Thoracic aorta (tissue), 2 donors: Measurements from ENCODE around the gene COL16A1. TPM values are rescaled to one million over a fixed set of nuclear protein-coding genes. Genes with fewer than 3 reads are reported as not detected.

Experiments
- ATAC-seq: fragments of 150-250 bp; one replicate; pipeline ENCODE4 v1.8.0; 2017; ENCODE audit warnings: low read depth; ENCODE audit not compliant: insufficient number of reproducible peaks, low FRiP score
- DNase-seq: peaks from one replicate; pipeline ENCODE4 v3.0.0-alpha.2; 2020; ENCODE audit warnings: low spot score
- H3K27ac ChIP-seq, 2 donors: fragments of 200-600 bp; sonication (generic); 1 replicate in 1 of 2; 2 replicates in 1 of 2; pipeline ENCODE4 v1.5.1; 2016; ENCODE audit warnings: mild to moderate bottlenecking in 2 of 2, moderate library complexity in 2 of 2
- H3K27me3 ChIP-seq: fragments of 200-600 bp; sonication (generic); replicated peaks from 2 replicates; pipeline ENCODE4 v1.6.0; 2016; ENCODE audit warnings: mild to moderate bottlenecking; ENCODE audit not compliant: insufficient read depth
- H3K36me3 ChIP-seq: fragments of 200-600 bp; sonication (generic); one replicate; pipeline ENCODE4 v1.5.1; 2016
- H3K4me1 ChIP-seq, 2 donors: fragments of 200-600 bp; sonication (generic); 1 replicate in 1 of 2; 2 replicates in 1 of 2; pipeline versions ENCODE4 v1.5.1 to v1.6.0; 2016; ENCODE audit warnings: low read depth in 2 of 2, mild to moderate bottlenecking in 1 of 2; ENCODE audit not compliant: control insufficient read depth in 1 of 2
- H3K4me3 ChIP-seq: fragments of 200-600 bp; sonication (generic); 2 replicates; pipeline ENCODE4 v1.5.1; 2016; ENCODE audit warnings: mild to moderate bottlenecking
- H3K9me3 ChIP-seq: fragments of 200-600 bp; sonication (generic); 2 replicates; pipeline ENCODE4 v1.5.1; 2016
- total RNA-seq, 2 donors: library from RNA; depleted of rRNA; stranded (reverse); fragments of >200 nt; gene quantifications; one replicate each; pipeline versions ENCODE4 v1.1.0 to v1.2.3, GENCODE V29; 2016
- TF ChIP-seq, protein P1 (sequence below): fragments of 200-600 bp; sonication (generic); IDR thresholded peaks from one replicate; pipeline ENCODE4 v1.5.1; 2019; ENCODE audit warnings: antibody characterized with exemption

The COL16A1 gene
- total RNA-seq, 2 donors from 2014 or later = 183 to 323 TPM

DNA sequence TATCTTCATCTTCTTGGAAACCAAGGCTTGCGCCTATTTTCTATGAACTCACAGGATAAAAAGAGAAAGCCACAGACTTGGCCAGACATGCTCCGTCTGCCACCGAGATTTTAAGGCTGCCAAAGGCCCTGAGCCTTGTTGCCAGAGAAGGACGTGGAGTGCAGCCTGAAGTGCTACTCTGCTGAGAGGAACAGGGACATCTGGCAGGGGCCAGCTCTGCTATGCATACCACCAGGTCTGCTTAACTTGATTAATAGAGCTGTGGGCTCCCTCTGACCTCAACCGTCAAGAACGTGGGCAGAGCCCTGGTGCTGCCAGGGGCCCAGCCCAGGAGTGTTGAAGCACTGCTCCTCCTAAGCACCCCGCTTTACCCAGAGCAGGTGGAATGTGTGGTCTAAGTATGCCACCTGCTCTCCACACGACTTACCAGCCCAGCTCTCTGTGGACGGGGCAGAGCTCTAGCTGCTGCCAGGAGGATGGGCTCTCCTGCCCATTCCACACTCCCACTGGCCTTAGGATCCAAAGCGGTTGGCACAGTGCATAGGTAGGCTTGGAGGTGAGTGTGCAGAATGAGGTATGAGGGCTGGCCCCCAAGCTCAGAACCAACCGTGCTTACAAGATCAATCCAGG is 75.8 kb downstream of the COL16A1 start:
- peaks cover 35% of the 10 kb centered on the region for H3K36me3 ChIP-seq
- DNase-seq = peak; percentile 53
- ATAC-seq = peak; percentile 34
- TF ChIP-seq, protein P1, sequence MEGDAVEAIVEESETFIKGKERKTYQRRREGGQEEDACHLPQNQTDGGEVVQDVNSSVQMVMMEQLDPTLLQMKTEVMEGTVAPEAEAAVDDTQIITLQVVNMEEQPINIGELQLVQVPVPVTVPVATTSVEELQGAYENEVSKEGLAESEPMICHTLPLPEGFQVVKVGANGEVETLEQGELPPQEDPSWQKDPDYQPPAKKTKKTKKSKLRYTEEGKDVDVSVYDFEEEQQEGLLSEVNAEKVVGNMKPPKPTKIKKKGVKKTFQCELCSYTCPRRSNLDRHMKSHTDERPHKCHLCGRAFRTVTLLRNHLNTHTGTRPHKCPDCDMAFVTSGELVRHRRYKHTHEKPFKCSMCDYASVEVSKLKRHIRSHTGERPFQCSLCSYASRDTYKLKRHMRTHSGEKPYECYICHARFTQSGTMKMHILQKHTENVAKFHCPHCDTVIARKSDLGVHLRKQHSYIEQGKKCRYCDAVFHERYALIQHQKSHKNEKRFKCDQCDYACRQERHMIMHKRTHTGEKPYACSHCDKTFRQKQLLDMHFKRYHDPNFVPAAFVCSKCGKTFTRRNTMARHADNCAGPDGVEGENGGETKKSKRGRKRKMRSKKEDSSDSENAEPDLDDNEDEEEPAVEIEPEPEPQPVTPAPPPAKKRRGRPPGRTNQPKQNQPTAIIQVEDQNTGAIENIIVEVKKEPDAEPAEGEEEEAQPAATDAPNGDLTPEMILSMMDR = no peak
- peak overlapping the region; percentile 47 for H3K4me3 ChIP-seq
- H3K9me3 ChIP-seq = no peaks in the 10 kb centered on the region
- no peaks in the 10 kb centered on the region for H3K27me3 ChIP-seq
- peak overlapping the region; percentile 92 to 93 for H3K27ac ChIP-seq
- peaks cover 29 to 63% of the 10 kb centered on the region in 2 donors for H3K4me1 ChIP-seq

DNA sequence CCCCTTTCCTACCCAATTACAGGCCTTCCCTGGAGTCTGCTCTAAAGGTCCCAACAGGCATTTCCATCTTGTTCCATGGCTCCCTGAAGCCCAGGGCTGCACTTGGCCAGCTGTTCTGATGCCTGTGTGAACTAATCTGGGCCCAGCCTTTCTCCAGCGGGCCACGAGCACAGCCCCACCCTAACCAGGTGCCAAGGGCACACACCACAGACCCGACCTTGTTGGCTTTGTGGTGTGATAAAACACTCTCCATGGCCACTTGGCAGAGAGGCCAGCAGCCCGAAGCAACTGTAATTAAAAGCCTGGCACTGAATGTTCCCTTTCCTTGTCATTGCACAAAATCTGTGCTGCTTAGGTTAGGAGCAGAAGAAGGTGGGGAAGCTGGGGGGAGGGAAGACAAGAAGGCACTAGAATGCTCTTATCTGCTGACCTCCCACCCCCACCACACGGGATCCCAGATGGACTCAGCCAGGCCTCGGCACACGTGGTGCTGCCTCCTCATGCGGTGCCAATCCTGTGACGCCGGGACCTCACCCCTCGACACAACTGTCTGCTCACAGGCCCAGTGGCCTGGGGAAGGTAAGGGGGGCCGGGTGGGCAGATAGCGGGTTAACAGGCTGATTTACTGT is 76.4 kb downstream of the COL16A1 start:
- Histone ChIP-seq H3K4me1 (peaks cover 29 to 65% of the 10 kb centered on the region in 2 donors), H3K27ac (peak overlapping the region; percentile 92 to 93), H3K27me3 (no peaks in the 10 kb centered on the region), H3K9me3 (no peaks in the 10 kb centered on the region), H3K4me3 (peak overlapping the region; percentile 47), H3K36me3 (peaks cover 32% of the 10 kb centered on the region)
- DNase-seq = no peak
- ATAC-seq = peak; percentile 25
- TF ChIP-seq, protein P1 = no peak

DNA sequence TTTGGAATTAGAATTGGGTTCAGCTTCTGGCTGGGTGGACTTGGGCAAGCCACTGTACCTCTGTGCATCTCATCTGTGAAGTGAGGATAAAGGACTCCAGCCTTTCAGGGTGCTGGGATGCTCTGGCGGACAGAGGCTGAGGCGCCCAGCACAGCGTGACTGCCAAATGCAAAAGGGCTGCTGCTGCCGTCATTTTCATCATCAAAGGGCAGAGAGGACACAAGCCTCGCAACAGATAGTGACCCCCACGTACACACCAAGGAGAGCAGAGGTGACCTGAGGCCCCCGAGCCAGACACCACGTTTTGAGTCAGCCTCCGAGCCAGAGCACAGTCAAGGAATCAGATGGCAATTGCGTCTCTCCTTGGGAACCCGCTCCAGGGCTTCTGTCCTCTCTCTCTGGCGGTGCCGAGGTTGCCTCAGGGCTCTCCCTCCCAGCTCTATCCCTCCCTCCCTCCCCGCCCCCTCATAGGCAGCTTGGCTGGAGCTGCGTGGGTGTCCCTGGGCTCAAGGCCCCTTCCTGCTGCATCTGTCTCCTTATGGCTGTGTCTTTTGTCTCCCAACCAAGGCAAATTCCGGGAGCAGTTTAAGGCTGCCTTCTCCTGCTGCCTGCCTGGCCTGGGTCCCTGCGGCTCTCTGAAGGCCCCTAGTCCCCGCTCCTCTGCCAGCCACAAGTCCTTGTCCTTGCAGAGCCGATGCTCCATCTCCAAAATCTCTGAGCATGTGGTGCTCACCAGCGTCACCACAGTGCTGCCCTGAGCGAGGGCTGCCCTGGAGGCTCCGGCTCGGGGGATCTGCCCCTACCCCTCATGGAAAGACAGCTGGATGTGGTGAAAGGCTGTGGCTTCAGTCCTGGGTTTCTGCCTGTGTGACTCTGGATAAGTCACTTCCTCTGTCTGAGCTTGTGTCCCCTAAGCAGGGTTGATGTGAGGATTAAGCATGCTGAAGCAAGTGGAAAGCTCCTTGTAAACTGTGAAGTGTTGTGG is 77.3 kb downstream of the COL16A1 start:
- no peak for DNase-seq
- no peaks in the 10 kb centered on the region for H3K9me3 ChIP-seq
- ATAC-seq = no peak
- H3K27me3 ChIP-seq = no peaks in the 10 kb centered on the region
- peak overlapping the region; percentile 92 to 93 for H3K27ac ChIP-seq
- TF ChIP-seq, protein P1 = no peak
- no peak overlapping the region for H3K4me3 ChIP-seq
- H3K36me3 ChIP-seq = peaks cover 23% of the 10 kb centered on the region
- peaks cover 29 to 65% of the 10 kb centered on the region in 2 donors for H3K4me1 ChIP-seq

GRCh38 chr1:31625561-31626222 is 78.1 kb downstream of the COL16A1 start:
- ATAC-seq = peak; percentile 31
- TF ChIP-seq, protein P1 = no peak

More at GRCh38 chr1:31625561-31626222, 78.1 kb downstream of the COL16A1 start:
- H3K36me3 ChIP-seq = peaks cover 15% of the 10 kb centered on the region
- peaks cover 29 to 65% of the 10 kb centered on the region in 2 donors for H3K4me1 ChIP-seq
- peak overlapping the region; percentile 92 to 93 for H3K27ac ChIP-seq
- no peaks in the 10 kb centered on the region for H3K27me3 ChIP-seq
- no peak for DNase-seq
- no peaks in the 10 kb centered on the region for H3K9me3 ChIP-seq
- H3K4me3 ChIP-seq = no peak overlapping the region
